GM23248 (cell line): ENCODE data around the gene NEBL. TPM values are rescaled to one million over a fixed set of nuclear protein-coding genes. Genes with fewer than 3 reads are reported as not detected.
A peak's percentile ranks its signal among the peaks of the same experiment; 100 is the strongest.

ENCODE experiments used
- DNase-seq: peaks from one replicate; pipeline ENCODE4 v3.0.0-alpha.2; 2015
- H2AFZ ChIP-seq: fragments of 200-600 bp; sonication (generic); 2 replicates; pipeline ENCODE4 v1.6.1; 2016; ENCODE audit warnings: antibody characterized with exemption
- H3F3A ChIP-seq: fragments of 200-600 bp; sonication (generic); 2 replicates; pipeline ENCODE4 v1.6.1; 2016; ENCODE audit warnings: mild to moderate bottlenecking, antibody characterized with exemption, mixed run types; ENCODE audit not compliant: insufficient read depth
- H3K27ac ChIP-seq: fragments of 200-600 bp; sonication (generic); 2 replicates; pipeline ENCODE4 v1.5.1; 2016; ENCODE audit warnings: mild to moderate bottlenecking
- H3K27me3 ChIP-seq: fragments of 200-600 bp; sonication (generic); replicated peaks from 2 replicates; pipeline ENCODE4 v1.6.1; 2016; ENCODE audit warnings: mild to moderate bottlenecking; ENCODE audit not compliant: insufficient read depth
- H3K36me3 ChIP-seq: fragments of 200-600 bp; sonication (generic); 2 replicates; pipeline ENCODE4 v1.6.1; 2016; ENCODE audit warnings: low read depth, mild to moderate bottlenecking
- H3K4me1 ChIP-seq: fragments of 200-600 bp; sonication (generic); 2 replicates; pipeline ENCODE4 v1.6.1; 2016; ENCODE audit warnings: mild to moderate bottlenecking; ENCODE audit not compliant: insufficient read depth
- H3K4me2 ChIP-seq: fragments of 200-600 bp; sonication (generic); one replicate; pipeline ENCODE4 v1.6.1; 2016; ENCODE audit warnings: mild to moderate bottlenecking; ENCODE audit not compliant: unreplicated experiment
- H3K4me3 ChIP-seq: fragments of 200-600 bp; sonication (generic); 2 replicates; pipeline ENCODE4 v1.5.1; 2016; ENCODE audit warnings: mild to moderate bottlenecking
- H3K79me2 ChIP-seq: fragments of 200-600 bp; sonication (generic); 2 replicates; pipeline ENCODE4 v1.6.1; 2016; ENCODE audit warnings: mild to moderate bottlenecking; ENCODE audit not compliant: insufficient read depth
- H3K9ac ChIP-seq: fragments of 200-600 bp; sonication (generic); 2 replicates; pipeline ENCODE4 v1.6.1; 2016; ENCODE audit warnings: mild to moderate bottlenecking
- H3K9me2 ChIP-seq: fragments of 200-600 bp; sonication (generic); 2 replicates; pipeline ENCODE4 v1.6.1; 2016; ENCODE audit warnings: mixed run types, mild to moderate bottlenecking, moderate library complexity; ENCODE audit not compliant: insufficient read depth
- H3K9me3 ChIP-seq: fragments of 200-600 bp; sonication (generic); one replicate; pipeline ENCODE4 v1.6.1; 2017; ENCODE audit warnings: low read depth
- H4K20me1 ChIP-seq: fragments of 200-600 bp; sonication (generic); 2 replicates; pipeline ENCODE4 v1.6.0; 2016; ENCODE audit not compliant: insufficient read depth
- EZH2 ChIP-seq: fragments of 200-600 bp; sonication (generic); IDR thresholded peaks from 2 replicates; pipeline ENCODE4 v1.6.1; 2018; ENCODE audit warnings: antibody characterized with exemption, mild to moderate bottlenecking; ENCODE audit not compliant: insufficient read depth, poor library complexity, severe bottlenecking
- EZH2phosphoT487 ChIP-seq: fragments of 200-600 bp; sonication (generic); IDR thresholded peaks from 2 replicates; pipeline ENCODE4 v1.6.1; 2018; ENCODE audit warnings: antibody characterized with exemption, moderate library complexity, mild to moderate bottlenecking, low read depth; ENCODE audit not compliant: insufficient read depth
- WGBS, 2 experiments: methylation state at CpG; one replicate each; pipeline ENCODE4 v1.1.6; 2015 to 2017; ENCODE audit warnings: low lambda C conversion rate in 2 of 2, low coverage in 1 of 2; ENCODE audit errors: missing lambda C conversion rate in 2 of 2; 5-methylcytosine and 5-hydroxymethylcytosine counted together
- in situ Hi-C: fragments of 300-500 bp; cut with MboI; formaldehyde crosslinking; loops from 2 replicates; pipeline ENCODE4 v1.15.0; 2020
- polyA plus RNA-seq: library from polyadenylated mRNA; unstranded; fragments of >200 nt; fragmentation: Nextera tagmentation; extraction: Ambion mirVana; gene quantifications from 2 replicates; pipeline ENCODE4 v1.2.1, GENCODE V29; 2016
- total RNA-seq: library from RNA; depleted of rRNA; stranded (reverse); fragments of >200 nt; shearing (Covaris generic); gene quantifications from 2 replicates; pipeline ENCODE4 v1.2.3, GENCODE V29; 2014

NEBL gene
- total and polyA plus RNA-seq, 2 experiments from 2014 or later = not detected

DNA sequence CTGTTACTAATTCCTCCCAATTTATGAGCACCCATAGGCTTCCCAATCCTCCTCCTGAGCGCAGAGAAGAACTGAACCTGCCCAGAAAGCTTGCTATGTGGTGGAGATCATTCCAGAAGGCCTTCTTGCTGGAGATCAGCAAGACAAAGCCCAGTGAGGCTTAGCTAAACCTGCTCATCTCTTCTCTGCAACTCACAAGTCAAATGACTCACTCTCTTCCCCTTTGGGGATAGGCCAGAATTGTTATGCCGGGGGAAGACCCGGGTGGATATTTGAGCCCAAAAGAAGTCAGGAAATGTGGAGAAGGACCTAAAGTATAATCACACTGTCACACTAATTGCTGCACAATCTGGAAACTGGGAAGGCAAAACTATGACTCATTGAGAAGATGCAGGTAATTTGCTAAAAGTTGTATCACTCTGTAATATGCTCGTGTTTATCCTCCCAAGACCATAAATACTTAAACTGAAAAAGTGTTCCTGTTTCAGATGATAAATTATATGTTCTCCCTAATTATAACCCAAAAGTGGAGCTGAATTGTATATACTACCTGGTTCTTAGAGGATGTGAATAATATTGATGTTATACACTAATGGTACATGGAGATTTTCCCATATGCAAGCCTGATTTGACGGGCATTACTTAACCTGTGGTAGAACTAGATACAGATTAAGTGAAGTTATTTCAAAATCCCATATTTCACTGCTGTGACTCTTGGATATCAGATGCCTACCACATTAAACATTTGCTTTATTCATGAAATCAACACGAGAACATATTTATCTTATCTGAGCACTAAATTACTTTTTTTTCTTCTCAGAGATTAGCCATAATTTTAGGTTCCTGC lies 6.4 kb downstream of the NEBL start:
- no peak for TF ChIP-seq EZH2phosphoT487
- no peak for TF ChIP-seq EZH2
- no peak overlapping the region for H2AFZ ChIP-seq
- in situ Hi-C loops = no loop called here
- peak; percentile 33 for DNase-seq
- no peaks in the 10 kb centered on the region for H3F3A ChIP-seq
- no peak overlapping the region for H3K9ac ChIP-seq
- no peaks in the 10 kb centered on the region for H3K9me2 ChIP-seq
- no peak overlapping the region for H3K4me2 ChIP-seq
- no peaks in the 10 kb centered on the region for H4K20me1 ChIP-seq
- no peak overlapping the region for H3K4me3 ChIP-seq
- H3K36me3 ChIP-seq = no peaks in the 10 kb centered on the region
- 0 out of 2 replicates have a peak, but pooled peaks cover 8% of the 10 kb centered on the region for H3K4me1 ChIP-seq
- no peaks in the 10 kb centered on the region for H3K79me2 ChIP-seq
- H3K9me3 ChIP-seq = no peaks in the 10 kb centered on the region
- no peak overlapping the region for H3K27ac ChIP-seq
- peaks cover 7% of the 10 kb centered on the region; the same call in 1 of the 2 replicates for H3K27me3 ChIP-seq
- WGBS, 2 experiments = 37 to 38% methylated on average over 6 of the region's 6 CpGs

DNA sequence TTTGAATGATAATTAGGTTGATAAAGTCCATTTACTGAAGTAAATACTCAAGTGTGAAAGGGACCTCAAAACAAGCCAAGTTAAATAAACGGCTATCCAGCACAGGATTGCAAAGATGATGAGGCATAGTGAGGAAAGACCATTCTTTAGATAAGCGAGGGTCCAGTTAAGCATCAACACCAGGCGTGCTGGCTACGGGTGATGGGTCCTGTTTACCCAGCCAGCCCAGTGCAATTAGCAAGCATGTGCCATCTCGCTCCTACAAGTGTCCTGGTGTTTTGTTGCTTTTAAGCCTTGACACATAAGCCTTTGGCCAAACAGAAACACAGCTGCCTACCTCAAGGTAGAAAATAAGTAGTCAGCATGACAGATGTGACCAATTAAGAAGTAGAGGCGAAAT lies 7.1 kb downstream of the NEBL start:
- Histone ChIP-seq H3K4me2 (no peak overlapping the region), H3K36me3 (no peaks in the 10 kb centered on the region), H3K9me3 (no peaks in the 10 kb centered on the region), H3K4me1 (0 out of 2 replicates have a peak, but pooled peaks cover 8% of the 10 kb centered on the region), H3K9ac (no peak overlapping the region), H2AFZ (no peak overlapping the region), H4K20me1 (no peaks in the 10 kb centered on the region), H3K27me3 (peaks cover 13% of the 10 kb centered on the region; the same call in 1 of the 2 replicates), H3F3A (no peaks in the 10 kb centered on the region), H3K27ac (no peak overlapping the region), H3K4me3 (no peak overlapping the region), H3K9me2 (no peaks in the 10 kb centered on the region), H3K79me2 (no peaks in the 10 kb centered on the region)
- TF ChIP-seq EZH2phosphoT487 (no peak), EZH2 (no peak)
- in situ Hi-C loops = no loop called here
- WGBS, 2 experiments = 81 to 82% methylated on average over 6 of the region's 6 CpGs
- no peak for DNase-seq

DNA sequence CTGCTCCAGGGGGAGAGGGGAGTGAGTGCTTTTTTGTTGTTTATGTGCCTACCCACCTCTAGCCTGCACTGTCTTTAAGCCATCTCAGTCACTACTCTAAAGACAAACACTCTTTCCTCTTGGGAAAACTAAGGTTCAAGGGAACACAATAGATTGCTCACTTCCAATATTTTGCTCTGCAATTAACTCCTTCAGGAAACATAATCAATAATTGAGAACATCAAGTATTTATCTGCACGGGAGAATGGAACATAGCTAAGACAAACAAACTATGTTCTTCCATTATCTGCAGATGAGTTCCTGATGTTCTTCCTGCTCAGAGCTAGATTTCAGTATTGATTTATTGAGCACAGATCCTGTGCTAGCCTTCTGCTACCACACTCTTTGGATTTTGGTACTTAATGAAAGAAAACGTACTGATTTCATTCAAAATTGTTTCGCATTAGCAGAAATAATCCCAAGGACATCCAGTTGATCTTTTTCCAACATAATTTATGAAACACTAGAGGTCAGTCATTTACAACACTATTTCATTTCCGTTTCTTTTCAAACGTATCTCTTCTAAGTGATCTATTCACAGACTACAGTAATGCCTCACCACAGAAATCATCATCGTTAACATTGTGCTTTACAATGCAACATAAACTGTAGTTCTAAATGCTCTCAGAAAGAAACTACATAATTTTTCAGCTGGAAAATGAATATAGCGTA lies 8.3 kb downstream of the NEBL start:
- H3K9me3 ChIP-seq = no peaks in the 10 kb centered on the region
- 0 out of 2 replicates have a peak, but pooled peaks cover 8% of the 10 kb centered on the region for H3K4me1 ChIP-seq
- WGBS, 2 experiments = 23 to 26% methylated on average over 7 of the region's 7 CpGs
- H3K4me2 ChIP-seq = no peak overlapping the region
- no peak overlapping the region for H3K4me3 ChIP-seq
- no peaks in the 10 kb centered on the region for H4K20me1 ChIP-seq
- H3K9ac ChIP-seq = no peak overlapping the region
- no peaks in the 10 kb centered on the region for H3K36me3 ChIP-seq
- no peaks in the 10 kb centered on the region for H3F3A ChIP-seq
- no peaks in the 10 kb centered on the region for H3K9me2 ChIP-seq
- H3K27ac ChIP-seq = no peak overlapping the region
- TF ChIP-seq EZH2phosphoT487 (no peak), EZH2 (no peak)
- H2AFZ ChIP-seq = no peak overlapping the region
- DNase-seq = peak; percentile 3
- H3K79me2 ChIP-seq = no peaks in the 10 kb centered on the region
- in situ Hi-C loops = no loop called here
- H3K27me3 ChIP-seq = peaks cover 18% of the 10 kb centered on the region

DNA sequence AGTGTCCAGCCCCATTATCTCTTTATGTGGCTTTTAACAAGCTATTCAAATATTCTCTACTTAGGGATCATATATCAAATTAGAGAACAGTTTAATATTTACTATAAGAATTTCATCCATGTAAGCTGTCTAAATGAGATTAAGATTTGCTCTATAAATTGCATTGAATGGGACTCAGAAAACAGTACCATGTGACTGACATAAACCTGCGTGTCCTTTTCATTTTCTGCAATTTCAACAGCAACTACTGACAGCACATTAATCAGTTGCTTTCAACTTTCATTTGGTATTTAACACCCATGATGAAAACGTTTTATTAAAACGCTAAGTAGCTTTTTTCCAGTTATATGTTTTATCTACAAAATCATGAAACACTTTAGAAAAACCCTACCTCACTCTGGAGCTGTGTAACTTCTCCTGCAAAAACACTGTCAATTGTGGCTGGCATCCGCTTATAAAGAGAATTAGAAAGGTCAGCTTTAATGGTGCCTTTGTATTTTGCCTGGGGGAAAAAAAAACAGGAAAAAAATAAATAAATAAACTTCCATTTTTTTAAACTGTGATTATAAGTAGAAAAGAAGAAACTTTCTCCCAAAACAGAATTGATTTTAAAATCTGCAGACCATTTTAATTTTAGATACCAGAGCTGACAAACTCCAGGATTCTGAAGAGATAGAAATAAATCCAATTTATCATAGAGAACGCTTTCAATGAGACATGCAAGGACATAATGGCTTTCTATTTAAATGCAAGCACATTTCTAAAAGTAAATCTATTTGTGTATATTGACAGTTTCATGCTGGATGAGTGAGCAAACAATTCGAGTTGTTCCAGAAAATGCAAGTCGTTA lies 9.2 kb downstream of the NEBL start:
- H3K9me3 ChIP-seq = no peaks in the 10 kb centered on the region
- 0 out of 2 replicates have a peak, but pooled peaks cover 8% of the 10 kb centered on the region for H3K4me1 ChIP-seq
- in situ Hi-C loops = no loop called here
- H3K4me2 ChIP-seq = no peak overlapping the region
- DNase-seq = no peak
- H3K27ac ChIP-seq = no peak overlapping the region
- H3K79me2 ChIP-seq = no peaks in the 10 kb centered on the region
- 38 to 42% methylated on average over 7 of the region's 7 CpGs for WGBS, 2 experiments
- H4K20me1 ChIP-seq = no peaks in the 10 kb centered on the region
- H3K9ac ChIP-seq = no peak overlapping the region
- no peaks in the 10 kb centered on the region for H3K9me2 ChIP-seq
- no peaks in the 10 kb centered on the region for H3K36me3 ChIP-seq
- no peak overlapping the region for H2AFZ ChIP-seq
- H3F3A ChIP-seq = no peaks in the 10 kb centered on the region
- H3K27me3 ChIP-seq = peaks cover 18% of the 10 kb centered on the region
- TF ChIP-seq EZH2phosphoT487 (no peak), EZH2 (no peak)
- no peak overlapping the region for H3K4me3 ChIP-seq
